Spleen (tissue), 7 donors: ENCODE results near the gene TRIM38.

Experiments used
- POLR2AphosphoS5 ChIP-seq, 3 donors: sonication (generic); formaldehyde crosslinking; IDR thresholded peaks; one replicate each; pipeline ENCODE4 v1.5.1; 2017; ENCODE audit warnings: antibody characterized with exemption in 3 of 3
- TF ChIP-seq, protein P1 (sequence below), 11 experiments: fragments of 200-600 bp in 7 of 11; fragments of 450-650 bp in 4 of 11; sonication (generic) in 4 of 11; IDR thresholded peaks in 8 of 11; conservative IDR thresholded peaks in 3 of 11; 1 replicate in 7 of 11; 2 replicates in 4 of 11; pipeline versions ENCODE4 v1.4.0 to v1.8.0; 2016 to 2021; ENCODE audit warnings: antibody characterized with exemption in 11 of 11, inconsistent platforms in 4 of 11, mild to moderate bottlenecking in 1 of 11
- donor health status: DM: no; HTN: no; CAD: no; lungs with moderate emphysema.
- donor health status: DM: no; HTN: no; CAD: no.
- donor health status: DM: no; HTN: no; CAD: no.

DNA sequence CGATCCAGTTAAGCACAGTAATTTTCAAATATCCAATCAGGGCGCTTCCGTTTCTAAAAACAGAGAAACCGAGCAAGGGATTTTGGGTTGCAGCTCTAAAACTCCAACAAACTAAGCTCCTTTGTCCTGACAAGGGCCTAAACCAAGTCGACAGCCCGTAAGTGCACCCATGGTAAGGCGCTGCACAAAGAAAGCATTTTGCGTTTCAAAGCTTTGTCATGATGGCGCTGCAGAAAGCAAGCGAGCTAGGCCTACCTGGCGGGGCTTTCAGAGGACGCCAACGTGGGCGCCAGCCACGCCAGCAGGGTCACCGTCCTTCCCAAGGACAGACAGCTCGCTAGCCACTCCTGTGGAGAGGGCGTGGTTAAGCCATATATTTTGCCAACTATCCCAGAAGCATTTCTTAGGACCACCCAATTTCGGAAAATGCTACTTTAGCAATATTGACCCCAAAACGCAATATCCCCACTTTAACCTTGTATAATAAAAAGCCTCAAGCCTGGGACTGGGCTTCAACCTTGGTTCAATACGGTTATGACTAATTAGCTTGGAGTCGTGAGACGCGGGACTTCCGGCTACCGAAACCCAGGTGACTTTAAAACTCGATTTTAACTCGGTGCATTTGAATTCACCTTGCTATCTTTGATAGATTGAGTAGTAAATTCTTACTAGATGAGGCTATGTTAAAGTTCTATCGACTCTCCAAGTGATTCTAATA is 53.8 kb downstream of the TRIM38 start:
- TF ChIP-seq, protein P1, sequence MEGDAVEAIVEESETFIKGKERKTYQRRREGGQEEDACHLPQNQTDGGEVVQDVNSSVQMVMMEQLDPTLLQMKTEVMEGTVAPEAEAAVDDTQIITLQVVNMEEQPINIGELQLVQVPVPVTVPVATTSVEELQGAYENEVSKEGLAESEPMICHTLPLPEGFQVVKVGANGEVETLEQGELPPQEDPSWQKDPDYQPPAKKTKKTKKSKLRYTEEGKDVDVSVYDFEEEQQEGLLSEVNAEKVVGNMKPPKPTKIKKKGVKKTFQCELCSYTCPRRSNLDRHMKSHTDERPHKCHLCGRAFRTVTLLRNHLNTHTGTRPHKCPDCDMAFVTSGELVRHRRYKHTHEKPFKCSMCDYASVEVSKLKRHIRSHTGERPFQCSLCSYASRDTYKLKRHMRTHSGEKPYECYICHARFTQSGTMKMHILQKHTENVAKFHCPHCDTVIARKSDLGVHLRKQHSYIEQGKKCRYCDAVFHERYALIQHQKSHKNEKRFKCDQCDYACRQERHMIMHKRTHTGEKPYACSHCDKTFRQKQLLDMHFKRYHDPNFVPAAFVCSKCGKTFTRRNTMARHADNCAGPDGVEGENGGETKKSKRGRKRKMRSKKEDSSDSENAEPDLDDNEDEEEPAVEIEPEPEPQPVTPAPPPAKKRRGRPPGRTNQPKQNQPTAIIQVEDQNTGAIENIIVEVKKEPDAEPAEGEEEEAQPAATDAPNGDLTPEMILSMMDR (IDR thresholded peaks at IDR 0.05 in 8 of 11, conservative IDR thresholded peaks at IDR 0.05 in 3 of 11) = no peak
- TF ChIP-seq POLR2AphosphoS5 (IDR thresholded peaks at IDR 0.05) = no peak
